Keratinocyte (primary cell): ENCODE measurements around the gene NKX1-2.

Experiments
- EZH2 ChIP-seq: IDR thresholded peaks from one replicate; pipeline ENCODE4 v1.6.1; 2012; ENCODE audit warnings: inconsistent platforms, mild to moderate bottlenecking, low read length, moderate library complexity
- TF ChIP-seq, protein P1 (sequence below), 3 experiments: IDR thresholded peaks in 1 of 3; conservative IDR thresholded peaks in 1 of 3; optimal IDR thresholded peaks in 1 of 3; 2 replicates in 2 of 3; 3 replicates in 1 of 3; pipeline versions ENCODE3 to v1.5.1; 2011; ENCODE audit warnings: low read length in 3 of 3, mild to moderate bottlenecking in 3 of 3, moderate library complexity in 2 of 3, control low read depth in 1 of 3, inconsistent platforms in 1 of 3; ENCODE audit not compliant: insufficient read depth in 2 of 3; ENCODE audit errors: extremely low read depth in 1 of 3

DNA sequence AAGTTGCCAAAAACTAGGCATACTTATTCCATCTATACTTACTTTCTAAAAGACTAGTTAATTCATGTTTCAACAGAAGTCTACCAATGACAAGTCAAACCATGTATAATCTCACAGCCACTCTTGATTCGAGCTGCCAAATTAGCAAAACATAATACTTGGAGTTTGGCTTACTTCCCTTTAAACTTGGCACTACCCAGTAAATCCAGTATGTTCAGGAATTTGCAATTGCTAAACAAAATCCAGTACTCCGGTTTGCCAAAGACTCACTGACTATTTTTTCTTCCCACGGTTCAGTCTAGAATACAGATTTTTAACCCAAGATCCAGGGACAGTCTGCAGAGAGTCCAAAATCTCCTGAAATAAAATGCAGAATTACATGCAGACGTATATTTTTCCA is 35.8 kb downstream of the NKX1-2 start:
- TF ChIP-seq, protein P1, sequence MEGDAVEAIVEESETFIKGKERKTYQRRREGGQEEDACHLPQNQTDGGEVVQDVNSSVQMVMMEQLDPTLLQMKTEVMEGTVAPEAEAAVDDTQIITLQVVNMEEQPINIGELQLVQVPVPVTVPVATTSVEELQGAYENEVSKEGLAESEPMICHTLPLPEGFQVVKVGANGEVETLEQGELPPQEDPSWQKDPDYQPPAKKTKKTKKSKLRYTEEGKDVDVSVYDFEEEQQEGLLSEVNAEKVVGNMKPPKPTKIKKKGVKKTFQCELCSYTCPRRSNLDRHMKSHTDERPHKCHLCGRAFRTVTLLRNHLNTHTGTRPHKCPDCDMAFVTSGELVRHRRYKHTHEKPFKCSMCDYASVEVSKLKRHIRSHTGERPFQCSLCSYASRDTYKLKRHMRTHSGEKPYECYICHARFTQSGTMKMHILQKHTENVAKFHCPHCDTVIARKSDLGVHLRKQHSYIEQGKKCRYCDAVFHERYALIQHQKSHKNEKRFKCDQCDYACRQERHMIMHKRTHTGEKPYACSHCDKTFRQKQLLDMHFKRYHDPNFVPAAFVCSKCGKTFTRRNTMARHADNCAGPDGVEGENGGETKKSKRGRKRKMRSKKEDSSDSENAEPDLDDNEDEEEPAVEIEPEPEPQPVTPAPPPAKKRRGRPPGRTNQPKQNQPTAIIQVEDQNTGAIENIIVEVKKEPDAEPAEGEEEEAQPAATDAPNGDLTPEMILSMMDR (optimal IDR thresholded peaks at IDR 0.05 in 1 of 3, IDR thresholded peaks at IDR 0.05 in 1 of 3, conservative IDR thresholded peaks at IDR 0.05 in 1 of 3; ENCODE audit: extremely low read depth in 1 of 3, insufficient read depth in 2 of 3, low read length in 3 of 3), result no peak
- no peak for TF ChIP-seq EZH2
